Progenitor cell of endocrine pancreas (in vitro differentiated cells): Measurements from ENCODE around the gene CYFIP1. TPM values are rescaled to one million over a fixed set of nuclear protein-coding genes. Genes with fewer than 3 reads are reported as not detected.

ENCODE experiments used
- DNase-seq: peaks from one replicate; pipeline ENCODE4 v3.0.0; 2021; ENCODE audit warnings: low spot score; ENCODE audit not compliant: unreplicated experiment
- H3K27ac Mint-ChIP-seq: 2 replicates; pipeline ENCODE4 v1.8.0; 2021; ENCODE audit warnings: mild to moderate bottlenecking, moderate library complexity, mixed read lengths
- H3K27me3 Mint-ChIP-seq: 2 replicates; pipeline ENCODE4 v1.8.0; 2021; ENCODE audit warnings: mixed read lengths
- H3K36me3 Mint-ChIP-seq: 2 replicates; pipeline ENCODE4 v1.8.0; 2022; ENCODE audit warnings: mixed read lengths; ENCODE audit not compliant: insufficient read depth
- H3K4me1 Mint-ChIP-seq: 2 replicates; pipeline ENCODE4 v1.8.0; 2021; ENCODE audit warnings: low read depth, mixed read lengths
- H3K4me3 Mint-ChIP-seq: 2 replicates; pipeline ENCODE4 v1.8.0; 2021; ENCODE audit warnings: low read depth, mild to moderate bottlenecking, moderate library complexity, mixed read lengths
- H3K9me3 Mint-ChIP-seq: 2 replicates; pipeline ENCODE4 v1.8.0; 2021; ENCODE audit warnings: low read depth, mixed read lengths
- total RNA-seq: library from RNA; stranded (reverse); gene quantifications from 2 replicates; pipeline ENCODE4 v1.2.1, GENCODE V29; 2021
- TF ChIP-seq, protein P1 (sequence below): fragments of 200-600 bp; sonication (generic); IDR thresholded peaks from one replicate; pipeline ENCODE4 v1.5.0; 2021; ENCODE audit warnings: antibody characterized with exemption, mild to moderate bottlenecking; ENCODE audit not compliant: unreplicated experiment

Gene CYFIP1
- total RNA-seq, 1 donor from 2014 or later = 175 TPM

DNA sequence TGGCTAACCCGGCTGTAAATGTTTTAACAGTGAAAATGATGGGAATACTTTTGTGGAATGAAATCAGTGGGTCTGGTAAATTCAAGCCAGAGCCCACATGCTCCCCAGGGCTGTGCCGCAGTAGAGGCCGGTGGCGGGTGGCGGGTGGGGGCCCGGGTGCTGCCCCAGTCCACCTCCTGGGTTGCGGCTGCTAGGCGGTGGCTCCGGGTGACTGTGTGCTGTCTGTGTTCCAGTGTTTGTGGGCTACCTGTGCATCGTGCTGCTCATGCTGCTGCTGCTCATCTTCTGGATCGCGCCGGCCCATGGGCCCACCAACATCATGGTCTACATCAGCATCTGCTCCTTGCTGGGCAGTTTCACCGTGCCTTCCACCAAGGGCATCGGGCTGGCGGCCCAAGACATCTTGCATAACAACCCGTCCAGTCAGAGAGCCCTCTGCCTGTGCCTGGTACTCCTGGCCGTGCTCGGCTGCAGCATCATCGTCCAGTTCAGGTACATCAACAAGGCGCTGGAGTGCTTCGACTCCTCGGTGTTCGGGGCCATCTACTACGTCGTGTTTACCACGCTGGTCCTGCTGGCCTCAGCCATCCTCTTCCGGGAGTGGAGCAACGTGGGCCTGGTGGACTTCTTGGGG lies 156.6 kb downstream of the CYFIP1 start:
- TF ChIP-seq, protein P1, sequence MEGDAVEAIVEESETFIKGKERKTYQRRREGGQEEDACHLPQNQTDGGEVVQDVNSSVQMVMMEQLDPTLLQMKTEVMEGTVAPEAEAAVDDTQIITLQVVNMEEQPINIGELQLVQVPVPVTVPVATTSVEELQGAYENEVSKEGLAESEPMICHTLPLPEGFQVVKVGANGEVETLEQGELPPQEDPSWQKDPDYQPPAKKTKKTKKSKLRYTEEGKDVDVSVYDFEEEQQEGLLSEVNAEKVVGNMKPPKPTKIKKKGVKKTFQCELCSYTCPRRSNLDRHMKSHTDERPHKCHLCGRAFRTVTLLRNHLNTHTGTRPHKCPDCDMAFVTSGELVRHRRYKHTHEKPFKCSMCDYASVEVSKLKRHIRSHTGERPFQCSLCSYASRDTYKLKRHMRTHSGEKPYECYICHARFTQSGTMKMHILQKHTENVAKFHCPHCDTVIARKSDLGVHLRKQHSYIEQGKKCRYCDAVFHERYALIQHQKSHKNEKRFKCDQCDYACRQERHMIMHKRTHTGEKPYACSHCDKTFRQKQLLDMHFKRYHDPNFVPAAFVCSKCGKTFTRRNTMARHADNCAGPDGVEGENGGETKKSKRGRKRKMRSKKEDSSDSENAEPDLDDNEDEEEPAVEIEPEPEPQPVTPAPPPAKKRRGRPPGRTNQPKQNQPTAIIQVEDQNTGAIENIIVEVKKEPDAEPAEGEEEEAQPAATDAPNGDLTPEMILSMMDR = no peak
- peaks cover 10% of the 10 kb centered on the region for H3K36me3 Mint-ChIP-seq
- DNase-seq = no peak
- H3K27me3 Mint-ChIP-seq = no peaks in the 10 kb centered on the region
- H3K27ac Mint-ChIP-seq = no peak overlapping the region
- no peaks in the 10 kb centered on the region for H3K4me1 Mint-ChIP-seq
- no peaks in the 10 kb centered on the region for H3K9me3 Mint-ChIP-seq
- H3K4me3 Mint-ChIP-seq = no peak overlapping the region

DNA sequence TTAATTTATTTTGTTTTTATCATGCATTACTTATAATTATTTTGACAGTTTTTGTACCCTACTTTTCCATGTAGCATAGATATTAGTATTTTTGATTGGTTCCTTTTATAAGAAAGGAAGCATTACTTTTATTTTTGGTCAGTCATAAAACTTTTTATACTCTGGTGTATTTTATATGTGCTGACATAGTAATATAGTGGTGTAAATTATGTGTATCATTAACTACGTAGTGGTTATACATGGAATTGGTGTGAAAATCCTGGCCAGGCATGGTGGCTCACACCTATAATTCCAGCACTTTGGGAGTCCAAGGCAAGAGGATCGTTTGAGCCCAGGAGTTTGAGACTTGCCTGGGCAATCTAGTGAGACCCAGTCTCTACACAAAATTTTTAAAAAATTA lies 160.5 kb downstream of the CYFIP1 start:
- DNase-seq = no peak
- Mint-ChIP-seq H3K4me1 (no peaks in the 10 kb centered on the region), H3K9me3 (no peaks in the 10 kb centered on the region), H3K27ac (no peak overlapping the region), H3K4me3 (no peak overlapping the region), H3K36me3 (peaks cover 15% of the 10 kb centered on the region), H3K27me3 (no peaks in the 10 kb centered on the region)
- TF ChIP-seq, protein P1 = no peak

Other genes starting within 250 kb of the CYFIP1 start
- 18.1 and 20.2 TPM in 2 replicates for gene NIPA1, start 193.7 kb downstream of the CYFIP1 start, total RNA-seq
- 34.3 and 42.0 TPM in 2 replicates for gene NIPA2, start 141.7 kb downstream of the CYFIP1 start, total RNA-seq
- 22.5 and 24.3 TPM in 2 replicates for gene TUBGCP5, start 59.2 kb upstream of the CYFIP1 start, total RNA-seq
- not detected in 2 replicates for gene GOLGA6L1, start 156.5 kb upstream of the CYFIP1 start, total RNA-seq